A549 (cell line): ENCODE results near the gene CD200R1L.

Source experiments
- CBX2 ChIP-seq: fragments of 200-600 bp; sonication (generic); IDR thresholded peaks from 2 replicates; pipeline ENCODE4 v1.6.1; 2016; ENCODE audit warnings: low read depth, mild to moderate bottlenecking, borderline replicate concordance
- CTCF ChIP-seq: fragments of >200 bp; sonication (Bioruptor Twin); formaldehyde crosslinking; IDR thresholded peaks from 3 replicates; pipeline ENCODE4 v1.5.1; 2016
- EP300 ChIP-seq, 2 experiments: fragments of >200 bp; sonication (Bioruptor Twin); formaldehyde crosslinking; IDR thresholded peaks; 2 replicates in 1 of 2; 3 replicates in 1 of 2; pipeline ENCODE4 v1.6.1; 2016 to 2017
- GATA3 ChIP-seq: IDR thresholded peaks from 2 replicates; pipeline ENCODE4 v1.6.1; 2012; ENCODE audit warnings: borderline replicate concordance
- HDAC2 ChIP-seq: fragments of 200-600 bp; sonication (generic); IDR thresholded peaks from 2 replicates; pipeline ENCODE4 v1.6.1; 2016
- HMGXB4 ChIP-seq: fragments of 250-450 bp; sonication (Bioruptor Pico); IDR thresholded peaks from 2 replicates; pipeline ENCODE4 v1.5.0; 2021; ENCODE audit warnings: mild to moderate bottlenecking, moderate library complexity, borderline replicate concordance
- HOXA7 ChIP-seq: fragments of 250-450 bp; sonication (Bioruptor Pico); IDR thresholded peaks from 2 replicates; pipeline ENCODE4 v1.5.0; 2020; ENCODE audit warnings: mild to moderate bottlenecking, moderate library complexity
- JUN ChIP-seq, 2 experiments: fragments of >200 bp; sonication (Bioruptor Twin); formaldehyde crosslinking; IDR thresholded peaks; 2 replicates in 1 of 2; 3 replicates in 1 of 2; pipeline ENCODE4 v1.6.1; 2016 to 2017
- MAX ChIP-seq: IDR thresholded peaks from 2 replicates; pipeline ENCODE4 v1.6.1; 2012
- NR3C1 ChIP-seq: fragments of >200 bp; sonication (Bioruptor Twin); formaldehyde crosslinking; IDR thresholded peaks from 3 replicates; pipeline ENCODE4 v1.6.1; 2017
- POLR2A ChIP-seq: IDR thresholded peaks from 2 replicates; pipeline ENCODE4 v1.6.1; 2012; ENCODE audit warnings: mild to moderate bottlenecking, low read length
- RCOR1 ChIP-seq: fragments of 150-350 bp; IDR thresholded peaks from 2 replicates; pipeline ENCODE4 v1.6.1; 2014; ENCODE audit warnings: antibody characterized with exemption, low read length, low read depth

GRCh38 chr3:112776836-112777235, 69.8 kb downstream of the CD200R1L start:
- TF ChIP-seq CTCF (no peak), JUN (IDR thresholded peaks at IDR 0.05) (no peak), RCOR1 (no peak), GATA3 (no peak), POLR2A (no peak), HMGXB4 (CRISPR knock-in tag) (no peak), NR3C1 (no peak), EP300 (IDR thresholded peaks at IDR 0.05) (no peak), HDAC2 (no peak), CBX2 (no peak), HOXA7 (CRISPR knock-in tag) (no peak), MAX (no peak)
